NCI-H226 (cell line): ENCODE results near the gene MTCL1.
A peak's percentile ranks its signal among the peaks of the same experiment; 100 is the strongest.

Experiments
- DNase-seq: peaks from one replicate; pipeline ENCODE4 v3.0.0-alpha.2; 2015

MTCL1 gene

DNA sequence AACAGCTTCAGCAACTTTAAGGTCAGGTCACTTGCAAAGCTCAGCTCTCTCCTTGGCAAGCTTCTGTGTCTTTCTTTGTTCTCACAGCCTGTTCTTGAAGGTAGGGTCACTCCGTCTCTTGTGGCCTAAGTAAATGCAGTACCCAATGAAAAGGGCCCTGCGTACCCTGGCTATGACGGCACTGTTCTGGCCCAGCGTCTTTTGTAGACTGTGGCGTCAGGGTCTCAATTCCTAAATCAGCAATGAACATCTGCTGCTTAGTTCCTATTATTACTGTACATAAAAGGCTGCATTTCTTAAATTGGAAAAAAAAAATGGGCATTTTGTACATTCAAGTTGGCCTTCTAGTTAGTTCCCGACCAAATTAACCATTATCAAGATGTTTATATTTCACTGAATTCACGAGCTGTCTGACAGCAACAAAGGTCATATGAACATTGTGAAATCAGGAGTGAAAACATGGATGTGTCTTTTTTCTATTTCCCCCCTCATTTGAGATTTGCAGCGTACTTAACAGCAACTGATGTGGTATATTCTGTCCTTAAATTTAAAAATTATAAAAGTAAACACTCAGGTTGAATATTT, 17.0 kb upstream of the MTCL1 start:
- no peak for DNase-seq

DNA sequence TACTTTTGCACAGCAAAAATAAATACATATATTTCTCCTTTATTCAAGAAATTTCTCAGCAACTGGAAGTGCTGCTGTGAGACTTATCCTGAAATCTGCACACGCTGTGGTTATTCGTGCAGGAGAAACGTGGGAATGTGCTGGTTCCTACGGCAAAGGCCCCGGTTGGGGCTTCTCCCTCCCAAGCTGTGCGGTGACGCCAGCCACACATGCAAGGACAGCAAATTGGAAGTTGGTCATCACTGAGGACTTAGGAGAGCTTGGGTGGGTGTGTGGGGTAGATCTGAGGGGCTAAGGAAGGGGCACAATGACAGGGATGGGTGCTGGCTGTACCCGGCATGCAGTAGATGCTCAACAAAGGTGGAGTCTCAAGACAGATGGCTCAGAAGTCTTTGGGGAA, 16.5 kb upstream of the MTCL1 start:
- no peak for DNase-seq

GRCh38 chr18:8689517-8689916, 15.8 kb upstream of the MTCL1 start:
- DNase-seq, result no peak

DNA sequence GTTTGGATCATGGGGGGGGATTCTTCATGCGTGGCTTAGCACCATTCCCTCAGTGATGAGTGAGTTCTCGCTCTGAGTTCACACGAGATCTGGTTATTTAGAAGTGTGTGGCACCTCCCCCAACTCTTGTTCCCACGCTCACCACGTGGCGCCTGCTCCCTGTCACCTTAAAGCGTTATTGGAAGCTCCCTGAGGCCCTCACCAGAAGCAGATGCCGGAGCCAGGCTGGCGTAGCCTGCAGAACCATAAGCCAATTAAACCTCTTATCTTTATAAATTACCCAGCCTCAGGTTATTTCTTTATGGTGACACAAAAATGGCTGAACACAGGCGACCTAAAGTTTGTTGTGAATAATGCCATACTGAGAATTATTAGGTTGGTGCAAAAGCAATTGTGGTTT, 10.5 kb upstream of the MTCL1 start:
- no peak for DNase-seq

DNA sequence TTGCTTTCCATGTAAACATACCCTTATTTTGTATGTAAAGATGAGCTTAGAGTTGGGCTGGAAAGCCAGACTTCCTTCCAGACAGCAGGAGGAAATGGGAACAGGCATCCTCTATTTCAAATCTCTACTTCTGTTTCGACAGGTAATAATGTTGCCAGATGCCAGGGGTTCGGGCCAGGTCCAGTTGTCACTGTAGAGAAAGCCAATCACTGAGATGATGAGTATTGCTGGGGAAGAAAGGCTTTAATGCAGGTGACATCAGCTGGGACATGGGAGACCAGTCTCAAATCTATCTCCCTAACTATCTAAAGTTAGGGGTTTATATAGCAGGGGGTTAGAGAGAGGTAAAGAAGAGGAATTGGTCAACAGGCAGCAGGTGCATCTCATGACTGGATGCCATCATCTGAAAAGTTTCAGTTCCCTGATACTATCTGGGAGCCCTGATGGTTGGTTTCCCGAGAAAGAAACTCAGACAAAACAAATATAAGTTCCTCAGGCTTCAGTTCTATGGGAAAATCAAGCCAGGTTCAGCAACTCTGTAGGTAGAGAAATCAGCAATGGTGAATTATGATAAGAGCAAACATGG, 9.3 kb upstream of the MTCL1 start:
- DNase-seq, result no peak

- DNase-seq, result peak; percentile 30
These were observed 8.6 kb upstream of the MTCL1 start for GRCh38 chr18:8696749-8697211.

DNA sequence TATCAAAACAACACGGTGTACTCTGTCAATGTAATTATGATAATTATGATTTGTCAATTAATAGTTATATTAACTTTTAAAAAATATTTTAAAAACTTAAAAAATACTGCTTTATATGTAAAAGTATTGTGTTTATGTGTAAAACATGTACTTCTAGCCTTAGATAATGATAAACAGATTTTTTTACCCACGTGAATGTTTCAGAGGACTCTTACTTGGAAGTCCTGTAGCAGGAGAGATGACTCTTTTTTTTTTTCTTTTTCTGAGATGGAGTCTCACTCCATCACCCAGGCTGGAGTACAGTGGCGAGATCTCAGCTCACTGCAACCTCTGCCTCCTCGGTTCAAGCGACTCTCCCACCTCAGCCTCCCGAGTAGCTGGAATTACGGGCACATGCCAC, 6.2 kb upstream of the MTCL1 start:
- no peak for DNase-seq

DNA sequence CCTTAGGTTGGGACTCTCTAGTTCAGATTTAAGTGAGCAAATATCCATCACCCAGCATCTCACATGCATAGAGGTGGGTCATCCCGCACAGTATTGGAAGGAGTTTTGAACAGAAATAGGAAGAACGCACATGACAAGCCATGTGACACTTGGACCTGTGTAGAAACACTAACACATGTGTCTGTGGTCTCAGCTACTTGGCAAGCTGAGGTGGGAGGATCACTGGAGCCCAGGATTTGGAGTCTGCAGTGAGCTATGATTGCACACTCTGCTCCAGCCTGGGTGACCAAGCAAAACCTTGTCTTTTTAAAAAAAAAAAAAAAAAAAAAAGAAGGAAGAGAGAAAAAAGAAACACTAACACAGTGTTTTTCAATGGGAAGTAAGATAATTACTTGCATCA, 5.4 kb upstream of the MTCL1 start:
- no peak for DNase-seq

- peak; percentile 62 for DNase-seq
These were observed 3.7 kb upstream of the MTCL1 start for GRCh38 chr18:8701546-8702118.

- no peak for DNase-seq
These were observed 2.7 kb upstream of the MTCL1 start for GRCh38 chr18:8702668-8703067.

DNA sequence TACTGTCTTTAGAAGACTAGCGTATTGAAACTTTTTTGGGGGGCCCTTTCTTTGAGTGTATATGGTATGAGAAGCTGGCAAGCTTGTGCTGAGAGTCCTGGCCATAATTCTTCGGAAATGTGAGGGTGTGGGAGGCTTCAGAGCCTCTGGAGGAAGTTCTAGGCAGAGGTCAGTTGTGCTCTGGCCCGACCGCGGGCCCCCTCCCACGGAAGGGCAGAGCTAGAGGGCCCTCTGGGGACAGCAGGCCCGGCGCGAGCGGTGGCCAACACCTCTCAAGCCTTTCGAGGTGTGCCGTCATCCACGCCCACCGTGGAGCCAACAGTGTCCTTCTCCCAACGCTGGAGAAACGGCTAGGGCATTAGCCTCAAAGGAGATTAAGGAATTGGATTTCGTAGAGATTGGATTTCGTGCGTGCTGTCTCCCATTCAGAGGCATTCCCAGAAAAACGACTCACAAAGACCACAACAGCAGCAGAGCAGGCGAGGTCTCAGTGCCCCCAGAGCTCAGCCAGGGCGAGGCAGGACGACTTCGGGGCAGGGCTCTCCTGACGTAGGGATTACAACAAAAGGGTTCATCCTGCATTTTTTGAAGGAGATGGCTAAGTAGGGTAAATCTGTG, 2.2 kb upstream of the MTCL1 start:
- no peak for DNase-seq

GRCh38 chr18:8703781-8704301, 1.5 kb upstream of the MTCL1 start:
- DNase-seq, result no peak

- DNase-seq, result peak; percentile 75
These were observed 757 bp upstream of the MTCL1 start for GRCh38 chr18:8704361-8705237.

GRCh38 chr18:8705961-8706790, 820 bp downstream of the MTCL1 start:
- no peak for DNase-seq

DNA sequence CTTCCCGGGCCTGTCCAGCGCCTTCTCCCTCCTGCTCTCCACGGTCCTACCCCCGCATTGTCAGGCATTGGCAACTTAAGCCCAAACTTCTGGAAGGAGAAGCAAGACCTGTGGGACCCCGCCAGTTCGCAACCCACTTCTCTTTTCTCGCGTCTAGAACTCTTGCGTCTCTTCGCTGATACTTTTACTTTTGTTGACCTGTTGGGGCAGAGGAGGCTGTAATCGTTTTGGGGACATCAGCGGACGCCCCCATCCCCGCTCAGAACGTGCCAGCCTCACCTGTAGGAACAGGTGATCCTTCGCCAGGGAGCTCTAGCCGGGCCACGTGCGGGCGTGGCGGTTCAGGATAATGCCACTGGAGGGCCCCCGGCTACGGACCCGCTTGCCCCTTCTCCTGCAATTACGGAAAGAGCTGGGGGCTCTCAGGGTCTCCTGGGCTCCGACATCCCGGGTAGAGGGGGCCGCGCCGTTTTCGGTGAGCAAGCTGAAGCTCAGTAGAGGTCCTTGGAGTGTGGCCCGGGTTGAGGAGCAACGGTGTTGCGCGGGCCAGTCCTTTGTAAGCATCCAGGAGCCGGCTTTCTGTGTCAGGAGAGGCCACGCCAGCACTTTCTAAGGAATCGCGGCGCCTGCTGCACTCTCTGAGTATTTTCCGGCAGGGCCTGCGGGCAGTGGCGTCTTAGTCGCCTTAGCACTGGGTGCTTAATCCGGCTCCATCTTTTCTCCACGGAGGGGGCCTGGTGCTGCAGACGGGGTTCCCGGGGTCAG, 1.6 kb downstream of the MTCL1 start:
- DNase-seq, result peak; percentile 49

GRCh38 chr18:8707556-8708300, 2.4 kb downstream of the MTCL1 start:
- no peak for DNase-seq

DNA sequence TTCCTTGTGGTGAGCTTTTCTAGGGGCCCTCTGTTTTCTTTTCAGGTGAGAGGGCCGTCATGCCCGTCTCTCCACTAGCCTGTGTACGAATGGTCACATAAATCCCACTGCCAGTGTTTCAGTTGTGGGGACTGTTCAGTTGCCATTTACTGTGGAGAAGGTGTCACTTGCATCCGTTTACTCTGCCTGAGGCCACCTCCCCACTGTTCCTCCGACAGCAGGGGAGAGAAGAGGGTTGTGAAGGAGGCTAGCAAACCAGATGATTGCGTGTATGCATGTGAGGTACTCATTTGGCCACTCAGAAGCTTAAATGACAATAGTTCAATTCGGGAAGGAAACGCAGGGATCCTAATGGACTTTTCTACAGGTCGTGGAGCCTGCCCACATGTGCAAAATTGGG, 3.3 kb downstream of the MTCL1 start:
- no peak for DNase-seq

DNA sequence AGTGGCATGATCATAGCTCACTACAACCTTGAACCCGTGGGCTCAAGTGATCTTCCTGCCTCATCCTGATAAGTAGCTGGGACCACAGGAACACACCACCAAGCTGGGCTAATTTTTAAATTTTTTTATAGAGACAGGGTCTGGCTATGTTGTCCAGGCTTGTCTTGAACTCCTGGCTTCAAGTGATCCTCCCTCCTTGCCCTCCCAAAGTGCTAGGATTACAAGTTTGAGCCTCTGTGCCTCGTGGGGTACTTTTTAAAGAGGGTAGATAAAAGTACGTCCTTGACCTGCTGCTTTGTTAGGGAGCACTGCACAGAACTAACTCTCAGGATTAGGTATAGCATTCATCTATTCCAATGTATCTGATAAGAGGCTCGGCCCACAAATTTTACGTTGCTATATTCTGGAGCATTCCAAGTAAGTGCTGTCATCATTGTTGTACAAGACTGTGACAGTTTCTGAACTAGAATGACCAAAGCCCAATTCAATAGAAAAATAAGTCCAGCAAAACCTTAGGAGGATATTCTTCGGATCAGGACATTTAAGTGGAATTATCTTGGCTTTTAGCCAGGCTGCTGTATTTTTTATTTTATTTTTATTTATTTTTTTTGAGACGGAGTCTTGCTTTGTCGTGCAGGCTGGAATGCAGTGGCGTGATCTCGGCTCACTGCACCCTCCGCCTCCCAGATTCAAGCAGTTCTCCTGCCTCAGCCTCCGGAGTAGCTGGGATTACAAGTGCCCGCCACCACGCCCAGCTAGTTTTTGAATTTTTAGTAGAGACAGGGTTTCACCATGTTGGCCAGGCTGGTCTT, 4.1 kb downstream of the MTCL1 start:
- peak; percentile 24 for DNase-seq

DNA sequence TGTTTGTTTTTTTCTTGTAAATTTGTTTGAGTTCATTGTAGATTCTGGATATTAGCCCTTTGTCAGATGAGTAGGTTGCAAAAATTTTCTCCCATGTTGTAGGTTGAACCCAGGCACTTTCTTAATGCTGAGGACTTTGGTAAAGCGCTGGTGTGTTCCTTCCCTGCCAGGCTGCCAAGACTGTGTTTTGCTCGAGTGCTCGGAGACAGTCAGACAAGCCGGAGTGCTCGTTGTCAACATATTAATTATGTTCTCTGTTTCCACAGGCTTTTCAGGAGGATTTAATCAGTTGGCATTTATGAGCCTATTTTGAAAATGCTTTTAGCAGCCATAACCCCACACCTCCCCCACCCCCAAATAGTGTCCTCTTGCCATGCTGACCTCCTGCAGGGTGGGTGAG, 6.4 kb downstream of the MTCL1 start:
- no peak for DNase-seq

DNA sequence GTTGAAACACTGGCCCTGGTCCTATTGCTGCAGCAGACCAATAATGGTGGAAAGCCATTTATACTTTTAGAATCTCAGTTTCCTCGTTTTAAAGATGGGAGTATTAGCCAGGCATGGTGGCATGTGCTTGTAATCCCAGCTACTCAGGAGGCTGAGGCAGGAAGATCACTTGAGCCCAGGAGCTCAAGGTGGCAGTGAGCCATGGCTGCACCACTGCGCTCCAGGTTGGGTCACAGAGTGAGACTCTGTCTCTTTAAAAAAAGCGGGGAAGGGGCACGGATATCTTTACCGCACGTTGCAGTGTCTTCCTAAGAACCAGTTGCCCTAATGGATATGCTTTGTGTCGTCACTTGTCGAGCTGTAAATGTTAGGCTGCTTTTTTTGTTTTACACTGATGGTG, 8.3 kb downstream of the MTCL1 start:
- DNase-seq, result no peak
